Breast epithelium (tissue), 4 donors: ENCODE results near the gene GAGE13. TPM values are rescaled to one million over a fixed set of nuclear protein-coding genes. Genes with fewer than 3 reads are reported as not detected.
A peak's percentile ranks its signal among the peaks of the same experiment; 100 is the strongest.
"Not testable (repeated sequence)": the region's sequence is repeated elsewhere in the genome, so short reads cannot be mapped to it uniquely, and the experiment has no call there.

ENCODE experiments used
- DNase-seq, 2 donors: peaks; one replicate each; pipeline ENCODE4 v3.0.0-alpha.2; 2019; ENCODE audit warnings: low spot score in 2 of 2
- H3K27ac ChIP-seq, 2 donors: fragments of 200-600 bp; sonication (generic) in 1 of 2; one replicate each; pipeline ENCODE4 v1.5.1; 2016 to 2019; ENCODE audit warnings: mild to moderate bottlenecking in 1 of 2
- H3K27me3 ChIP-seq, 2 donors: fragments of 200-600 bp; sonication (generic) in 1 of 2; one replicate each; pipeline versions ENCODE4 v1.5.1 to v1.6.0; 2017 to 2019; ENCODE audit warnings: control low read depth in 1 of 2, mild to moderate bottlenecking in 1 of 2
- H3K36me3 ChIP-seq: fragments of 200-600 bp; one replicate; pipeline ENCODE4 v1.5.1; 2019
- H3K4me1 ChIP-seq, 2 donors: fragments of 200-600 bp; sonication (generic); one replicate each; pipeline ENCODE4 v1.5.1; 2016 to 2019; ENCODE audit warnings: control low read depth in 1 of 2
- H3K4me3 ChIP-seq, 3 donors: fragments of 200-600 bp; sonication (generic); 1 replicate in 2 of 3; 2 replicates in 1 of 3; pipeline ENCODE4 v1.5.1; 2016 to 2019; ENCODE audit warnings: mild to moderate bottlenecking in 3 of 3, moderate library complexity in 2 of 3
- H3K9me3 ChIP-seq, 2 donors: fragments of 200-600 bp; sonication (generic) in 1 of 2; one replicate each; pipeline ENCODE4 v1.5.1; 2016 to 2019; ENCODE audit warnings: control low read depth in 1 of 2
- CTCF ChIP-seq, 3 donors: fragments of 450-650 bp; IDR thresholded peaks; one replicate each; pipeline ENCODE4 v1.5.1; 2016 to 2017; ENCODE audit warnings: antibody characterized with exemption in 3 of 3, mild to moderate bottlenecking in 3 of 3, moderate library complexity in 3 of 3
- POLR2A ChIP-seq: fragments of 450-650 bp; IDR thresholded peaks from one replicate; pipeline ENCODE4 v1.6.1; 2016; ENCODE audit warnings: antibody characterized with exemption, mild to moderate bottlenecking, moderate library complexity
- POLR2AphosphoS5 ChIP-seq, 3 donors: sonication (generic); formaldehyde crosslinking; IDR thresholded peaks; one replicate each; pipeline ENCODE4 v1.6.1; 2017; ENCODE audit warnings: antibody characterized with exemption in 3 of 3
- intact Hi-C: fragments of 100-400 bp; cut with DNase I; formaldehyde crosslinking; loops from one replicate; pipeline ENCODE4 v1.15.1; 2023; ENCODE audit warnings: low total_unique reads
- total RNA-seq, 3 donors: library from RNA; depleted of rRNA; stranded (reverse); fragments of >200 nt; gene quantifications; one replicate each; pipeline ENCODE4 v1.1.0, GENCODE V29; 2016

Gene GAGE13
- total RNA-seq, 3 donors from 2014 or later, result not detected

GRCh38 chrX:49290215-49290614, 41.2 kb upstream of the GAGE13 start:
- Histone ChIP-seq H3K27me3 (peaks cover 0 to 51% of the 10 kb centered on the region in 2 donors), H3K36me3 (no peaks in the 10 kb centered on the region), H3K4me1 (no peaks in the 10 kb centered on the region), H3K27ac (no peak overlapping the region), H3K4me3 (no peak overlapping the region), H3K9me3 (no peaks in the 10 kb centered on the region)
- no peak for TF ChIP-seq POLR2A
- TF ChIP-seq POLR2AphosphoS5 (IDR thresholded peaks at IDR 0.05), result no peak
- TF ChIP-seq CTCF (IDR thresholded peaks at IDR 0.05), result no peak
- no peak for DNase-seq
- intact Hi-C loops, result no loop called here

GRCh38 chrX:49291615-49292337, 39.6 kb upstream of the GAGE13 start:
- TF ChIP-seq POLR2A (no peak), CTCF (IDR thresholded peaks at IDR 0.05) (peak; percentile 41 to 47 (median 43)), POLR2AphosphoS5 (IDR thresholded peaks at IDR 0.05) (no peak)
- intact Hi-C loops, result no loop called here
- Histone ChIP-seq H3K27me3 (peaks cover 0 to 35% of the 10 kb centered on the region in 2 donors), H3K4me3 (no peak overlapping the region), H3K36me3 (no peaks in the 10 kb centered on the region), H3K27ac (no peak overlapping the region), H3K9me3 (no peaks in the 10 kb centered on the region), H3K4me1 (no peaks in the 10 kb centered on the region)
- no peak for DNase-seq

GRCh38 chrX:49292400-49293362, 38.7 kb upstream of the GAGE13 start:
- H3K9me3 ChIP-seq, result no peaks in the 10 kb centered on the region
- TF ChIP-seq CTCF (IDR thresholded peaks at IDR 0.05) (no peak), POLR2AphosphoS5 (IDR thresholded peaks at IDR 0.05) (no peak), POLR2A (no peak)
- peaks cover 0 to 27% of the 10 kb centered on the region in 2 donors for H3K27me3 ChIP-seq
- H3K27ac ChIP-seq, result no peak overlapping the region
- H3K4me1 ChIP-seq, result no peaks in the 10 kb centered on the region
- no peak for DNase-seq
- no peaks in the 10 kb centered on the region for H3K36me3 ChIP-seq
- no peak overlapping the region for H3K4me3 ChIP-seq
- intact Hi-C loops, result no loop called here

GRCh38 chrX:49299293-49299692, 32.1 kb upstream of the GAGE13 start:
- H3K36me3 ChIP-seq, intact Hi-C loops, H3K27ac ChIP-seq, H3K9me3 ChIP-seq, H3K4me3 ChIP-seq, H3K4me1 ChIP-seq, DNase-seq: not testable (repeated sequence)
- H3K27me3 ChIP-seq, result peaks cover 0 to 21% of the 10 kb centered on the region in 2 donors

- Histone ChIP-seq H3K27ac (no peak overlapping the region), H3K36me3 (no peaks in the 10 kb centered on the region), H3K27me3 (peaks cover 0 to 23% of the 10 kb centered on the region in 2 donors), H3K9me3 (no peaks in the 10 kb centered on the region), H3K4me1 (no peaks in the 10 kb centered on the region), H3K4me3 (no peak overlapping the region)
- intact Hi-C loops, result no loop called here
- TF ChIP-seq POLR2A, result no peak
- DNase-seq, result no peak
These were observed 30.7 kb upstream of the GAGE13 start for GRCh38 chrX:49300703-49301102.

GRCh38 chrX:49303346-49303745, 28.0 kb upstream of the GAGE13 start, which contains the start of gene GAGE10:
TSS of gene GAGE10 (plus strand) at chrX:49303646. CDS start at chrX:49304860, 1,214 bp downstream.
- no peak within 1 kb of the TSS for H3K4me3 ChIP-seq
- TF ChIP-seq POLR2AphosphoS5 (IDR thresholded peaks at IDR 0.05), result no peak
- no peak within 1 kb of the TSS for H3K27ac ChIP-seq
- intact Hi-C loops, result no loop called here
- H3K27me3 ChIP-seq, result peaks cover 0 to 23% of the 10 kb centered on the region in 2 donors
- no peaks in the 10 kb centered on the region for H3K9me3 ChIP-seq
- no peaks in the 10 kb centered on the region for H3K4me1 ChIP-seq
- DNase-seq, result no peak
- H3K36me3 ChIP-seq, result no peaks in the 10 kb centered on the region

GRCh38 chrX:49307775-49308174, 23.6 kb upstream of the GAGE13 start:
- H3K4me3 ChIP-seq, H3K9me3 ChIP-seq, DNase-seq, H3K4me1 ChIP-seq, H3K36me3 ChIP-seq, intact Hi-C loops, H3K27ac ChIP-seq: not testable (repeated sequence)
- peaks cover 0 to 21% of the 10 kb centered on the region in 2 donors for H3K27me3 ChIP-seq
